MM.1S (cell line): Measurements from ENCODE around the gene EXOC5.

Experiments used
- DNase-seq: peaks from one replicate; pipeline ENCODE4 v3.0.0-alpha.2; 2015
- H2AFZ ChIP-seq: fragments of 300-600 bp; sonication (generic); 2 replicates; pipeline ENCODE4 v1.6.0; 2016; ENCODE audit warnings: antibody characterized with exemption, low read length
- H3F3A ChIP-seq: fragments of 300-600 bp; sonication (generic); 2 replicates; pipeline ENCODE4 v1.6.1; 2016; ENCODE audit warnings: mild to moderate bottlenecking, antibody characterized with exemption, low read length, moderate library complexity, mixed read lengths; ENCODE audit not compliant: insufficient read depth
- H3K27ac ChIP-seq: fragments of 300-600 bp; sonication (generic); 2 replicates; pipeline ENCODE4 v1.5.1; 2016; ENCODE audit warnings: mild to moderate bottlenecking, low read length
- H3K27me3 ChIP-seq: fragments of 300-600 bp; sonication (generic); replicated peaks from 2 replicates; pipeline ENCODE4 v1.6.0; 2016; ENCODE audit warnings: low read length; ENCODE audit not compliant: insufficient read depth
- H3K36me3 ChIP-seq: fragments of 300-600 bp; sonication (generic); replicated peaks from 2 replicates; pipeline ENCODE4 v1.6.1; 2016; ENCODE audit warnings: mild to moderate bottlenecking, low read length, mixed read lengths; ENCODE audit not compliant: insufficient read depth
- H3K4me1 ChIP-seq: fragments of 300-600 bp; sonication (generic); 2 replicates; pipeline ENCODE4 v1.6.1; 2016; ENCODE audit warnings: low read length, mixed read lengths
- H3K4me2 ChIP-seq: fragments of 300-600 bp; sonication (generic); 2 replicates; pipeline ENCODE4 v1.6.0; 2016; ENCODE audit warnings: low read depth, low read length
- H3K4me3 ChIP-seq: fragments of 300-600 bp; sonication (generic); 2 replicates; pipeline ENCODE4 v1.5.1; 2016; ENCODE audit warnings: low read length, mixed read lengths
- H3K79me2 ChIP-seq: fragments of 300-600 bp; sonication (generic); 2 replicates; pipeline ENCODE4 v1.6.1; 2016; ENCODE audit warnings: mixed run types, low read length, mixed read lengths
- H3K9ac ChIP-seq: fragments of 300-600 bp; sonication (generic); 2 replicates; pipeline ENCODE4 v1.6.1; 2016; ENCODE audit warnings: low read length, mixed read lengths
- H3K9me2 ChIP-seq: fragments of 300-600 bp; sonication (generic); replicated peaks from 2 replicates; pipeline ENCODE4 v1.6.1; 2016; ENCODE audit warnings: mild to moderate bottlenecking, low read length, mixed read lengths; ENCODE audit not compliant: insufficient read depth
- H3K9me3 ChIP-seq: fragments of 300-600 bp; sonication (generic); replicated peaks from 2 replicates; pipeline ENCODE4 v1.6.1; 2016; ENCODE audit warnings: mild to moderate bottlenecking, low read length, mixed read lengths; ENCODE audit not compliant: insufficient read depth
- H4K20me1 ChIP-seq: fragments of 300-600 bp; sonication (generic); 2 replicates; pipeline ENCODE4 v1.6.1; 2016; ENCODE audit warnings: mild to moderate bottlenecking, low read length, moderate library complexity, mixed read lengths; ENCODE audit not compliant: insufficient read depth
- CTCF ChIP-seq: fragments of 300-600 bp; sonication (generic); IDR thresholded peaks from 2 replicates; pipeline ENCODE4 v1.5.1; 2016; ENCODE audit warnings: antibody characterized with exemption, low read length, mixed read lengths
- EZH2 ChIP-seq: fragments of 300-600 bp; sonication (generic); optimal IDR thresholded peaks from 2 replicates; pipeline ENCODE3; 2017; ENCODE audit warnings: low read depth, mild to moderate bottlenecking, antibody characterized with exemption, low read length, mixed read lengths
- EZH2phosphoT487 ChIP-seq: fragments of 300-600 bp; sonication (generic); IDR thresholded peaks from 2 replicates; pipeline ENCODE4 v1.6.1; 2018; ENCODE audit warnings: antibody characterized with exemption, low read length

Gene EXOC5

GRCh38 chr14:57273236-57273635 lies 4.5 kb upstream of the EXOC5 start:
- H3K79me2 ChIP-seq = peaks cover 45% of the 10 kb centered on the region
- H3K4me2 ChIP-seq = no peak overlapping the region
- TF ChIP-seq EZH2phosphoT487 (no peak), EZH2 (no peak), CTCF (no peak)

GRCh38 chr14:57266065-57266464 lies 2.6 kb downstream of the EXOC5 start:
- Histone ChIP-seq H3K4me2 (no peak overlapping the region), H3K36me3 (no peaks in the 10 kb centered on the region), H4K20me1 (no peaks in the 10 kb centered on the region), H2AFZ (no peak overlapping the region), H3K79me2 (peaks cover 63% of the 10 kb centered on the region), H3K9me2 (no peaks in the 10 kb centered on the region), H3K27ac (no peak overlapping the region), H3F3A (peaks cover 6% of the 10 kb centered on the region), H3K9me3 (no peaks in the 10 kb centered on the region), H3K27me3 (no peaks in the 10 kb centered on the region), H3K4me1 (no peaks in the 10 kb centered on the region), H3K9ac (no peak overlapping the region), H3K4me3 (no peak overlapping the region)
- DNase-seq = no peak
- TF ChIP-seq EZH2phosphoT487 = no peak
- no peak for TF ChIP-seq CTCF
- no peak for TF ChIP-seq EZH2

More at GRCh38 chr14:57273236-57273635, 4.5 kb upstream of the EXOC5 start:
- Histone ChIP-seq H3K4me3 (no peak overlapping the region), H2AFZ (no peak overlapping the region), H3K27me3 (no peaks in the 10 kb centered on the region), H3K9me2 (no peaks in the 10 kb centered on the region), H3K27ac (no peak overlapping the region), H3F3A (peaks cover 6% of the 10 kb centered on the region), H3K36me3 (no peaks in the 10 kb centered on the region), H3K4me1 (no peaks in the 10 kb centered on the region), H3K9ac (no peak overlapping the region), H4K20me1 (no peaks in the 10 kb centered on the region), H3K9me3 (no peaks in the 10 kb centered on the region)
- DNase-seq = no peak

GRCh38 chr14:57262117-57262516 lies 6.6 kb downstream of the EXOC5 start:
- Histone ChIP-seq H2AFZ (no peak overlapping the region), H3K9me2 (no peaks in the 10 kb centered on the region), H3K4me2 (no peak overlapping the region), H3K27me3 (no peaks in the 10 kb centered on the region), H3F3A (no peaks in the 10 kb centered on the region), H3K4me1 (no peaks in the 10 kb centered on the region), H3K9me3 (no peaks in the 10 kb centered on the region), H3K36me3 (no peaks in the 10 kb centered on the region), H3K9ac (no peak overlapping the region), H4K20me1 (no peaks in the 10 kb centered on the region), H3K79me2 (peaks cover 57% of the 10 kb centered on the region), H3K27ac (no peak overlapping the region), H3K4me3 (no peak overlapping the region)
- no peak for DNase-seq
- TF ChIP-seq EZH2 = no peak
- no peak for TF ChIP-seq CTCF
- no peak for TF ChIP-seq EZH2phosphoT487
